ENCODE results near the gene PTPRK. TPM values are rescaled to one million over a fixed set of nuclear protein-coding genes. Genes with fewer than 3 reads are reported as not detected.

The PTPRK gene
- total and polyA plus RNA-seq, 5 donors from 2014 or later: 0.16 to 1.0 (median 0.45) TPM; not detected in 1

GRCh38 chr6:128513878-128514277 is 6.5 kb downstream of the PTPRK start:
- H3K27ac ChIP-seq (ENCODE audit: insufficient read depth, low read length, poor library complexity, severe bottlenecking): no peak overlapping the region
- no peaks in the 10 kb centered on the region for H3K9me3 ChIP-seq (ENCODE audit: control insufficient read depth in 2 of 2, low read length in 2 of 2)
- Mint-ChIP-seq H3K27ac (no peak overlapping the region), H3K4me3 (no peak overlapping the region), H3K27me3 (peaks cover 34% of the 10 kb centered on the region), H3K4me1 (peaks cover 0 to 6% (median 0%) of the 10 kb centered on the region in 4 donors), H3K36me3 (no peaks in the 10 kb centered on the region), H3K9me3 (peaks cover 0 to 2% (median 0%) of the 10 kb centered on the region in 7 donors)
- DNase-seq (no peak), ATAC-seq (ENCODE audit: low read depth in 2 of 2) (no peak)
- no peaks in the 10 kb centered on the region for H3K36me3 ChIP-seq (ENCODE audit: control insufficient read depth, insufficient read depth, low read length)
- H3K27me3 ChIP-seq (ENCODE audit: control insufficient read depth, insufficient read depth, low read length): peaks cover 15% of the 10 kb centered on the region
- no peak overlapping the region for H3K4me3 ChIP-seq (ENCODE audit: low read depth, low read length)
- peaks cover 3% of the 10 kb centered on the region for H3K4me1 ChIP-seq (ENCODE audit: control insufficient read depth, insufficient read depth, low read length, poor library complexity, severe bottlenecking)

- ATAC-seq (ENCODE audit: low read depth in 2 of 2): no peak
- no peaks in the 10 kb centered on the region for H3K36me3 Mint-ChIP-seq
Measured at GRCh38 chr6:128512296-128512695, 8.1 kb downstream of the PTPRK start.

GRCh38 chr6:128511506-128511905 is 8.9 kb downstream of the PTPRK start:
- DNase-seq (no peak), ATAC-seq (ENCODE audit: low read depth in 2 of 2) (no peak)
- H3K4me3 ChIP-seq (ENCODE audit: low read depth, low read length): no peak overlapping the region
- H3K27me3 ChIP-seq (ENCODE audit: control insufficient read depth, insufficient read depth, low read length): peaks cover 3% of the 10 kb centered on the region
- no peak overlapping the region for H3K4me3 Mint-ChIP-seq
- H3K9me3 ChIP-seq (ENCODE audit: control insufficient read depth in 2 of 2, low read length in 2 of 2): no peaks in the 10 kb centered on the region
- no peak overlapping the region for H3K27ac ChIP-seq (ENCODE audit: insufficient read depth, low read length, poor library complexity, severe bottlenecking)
- no peaks in the 10 kb centered on the region for H3K4me1 ChIP-seq (ENCODE audit: control insufficient read depth, insufficient read depth, low read length, poor library complexity, severe bottlenecking)
- no peaks in the 10 kb centered on the region for H3K4me1 Mint-ChIP-seq
- no peaks in the 10 kb centered on the region for H3K9me3 Mint-ChIP-seq
- H3K27me3 Mint-ChIP-seq: peaks cover 18% of the 10 kb centered on the region
- H3K36me3 Mint-ChIP-seq: no peaks in the 10 kb centered on the region
- H3K36me3 ChIP-seq (ENCODE audit: control insufficient read depth, insufficient read depth, low read length): no peaks in the 10 kb centered on the region
- no peak overlapping the region for H3K27ac Mint-ChIP-seq

More at GRCh38 chr6:128512296-128512695, 8.1 kb downstream of the PTPRK start:
- Mint-ChIP-seq H3K4me1 (no peaks in the 10 kb centered on the region), H3K27me3 (peaks cover 18% of the 10 kb centered on the region), H3K9me3 (no peaks in the 10 kb centered on the region), H3K27ac (no peak overlapping the region), H3K4me3 (no peak overlapping the region)
- peaks cover 5% of the 10 kb centered on the region for H3K27me3 ChIP-seq (ENCODE audit: control insufficient read depth, insufficient read depth, low read length)
- no peak overlapping the region for H3K27ac ChIP-seq (ENCODE audit: insufficient read depth, low read length, poor library complexity, severe bottlenecking)
- no peaks in the 10 kb centered on the region for H3K9me3 ChIP-seq (ENCODE audit: control insufficient read depth in 2 of 2, low read length in 2 of 2)
- H3K36me3 ChIP-seq (ENCODE audit: control insufficient read depth, insufficient read depth, low read length): no peaks in the 10 kb centered on the region
- no peak overlapping the region for H3K4me3 ChIP-seq (ENCODE audit: low read depth, low read length)
- no peak for DNase-seq
- no peaks in the 10 kb centered on the region for H3K4me1 ChIP-seq (ENCODE audit: control insufficient read depth, insufficient read depth, low read length, poor library complexity, severe bottlenecking)

GRCh38 chr6:128509709-128510108 is 10.7 kb downstream of the PTPRK start:
- no peak for ATAC-seq (ENCODE audit: low read depth in 2 of 2)
- H3K27me3 Mint-ChIP-seq: peaks cover 7% of the 10 kb centered on the region
- Histone ChIP-seq H3K4me1 (ENCODE audit: control insufficient read depth, insufficient read depth, low read length, poor library complexity, severe bottlenecking) (no peaks in the 10 kb centered on the region), H3K27ac (ENCODE audit: insufficient read depth, low read length, poor library complexity, severe bottlenecking) (no peak overlapping the region), H3K4me3 (ENCODE audit: low read depth, low read length) (no peak overlapping the region), H3K9me3 (ENCODE audit: control insufficient read depth in 2 of 2, low read length in 2 of 2) (no peaks in the 10 kb centered on the region), H3K36me3 (ENCODE audit: control insufficient read depth, insufficient read depth, low read length) (no peaks in the 10 kb centered on the region), H3K27me3 (ENCODE audit: control insufficient read depth, insufficient read depth, low read length) (no peaks in the 10 kb centered on the region)
- H3K9me3 Mint-ChIP-seq: no peaks in the 10 kb centered on the region
- no peak overlapping the region for H3K4me3 Mint-ChIP-seq
- no peaks in the 10 kb centered on the region for H3K36me3 Mint-ChIP-seq
- no peak overlapping the region for H3K27ac Mint-ChIP-seq
- no peaks in the 10 kb centered on the region for H3K4me1 Mint-ChIP-seq
- no peak for DNase-seq

GRCh38 chr6:128508588-128509296 is 11.7 kb downstream of the PTPRK start:
- Mint-ChIP-seq H3K9me3 (no peaks in the 10 kb centered on the region), H3K27ac (no peak overlapping the region), H3K27me3 (peaks cover 11% of the 10 kb centered on the region), H3K4me1 (no peaks in the 10 kb centered on the region), H3K4me3 (no peak overlapping the region), H3K36me3 (no peaks in the 10 kb centered on the region)
- Histone ChIP-seq H3K4me3 (ENCODE audit: low read depth, low read length) (no peak overlapping the region), H3K27me3 (ENCODE audit: control insufficient read depth, insufficient read depth, low read length) (no peaks in the 10 kb centered on the region), H3K27ac (ENCODE audit: insufficient read depth, low read length, poor library complexity, severe bottlenecking) (no peak overlapping the region), H3K4me1 (ENCODE audit: control insufficient read depth, insufficient read depth, low read length, poor library complexity, severe bottlenecking) (no peaks in the 10 kb centered on the region), H3K9me3 (ENCODE audit: control insufficient read depth in 2 of 2, low read length in 2 of 2) (no peaks in the 10 kb centered on the region), H3K36me3 (ENCODE audit: control insufficient read depth, insufficient read depth, low read length) (no peaks in the 10 kb centered on the region)
- no peak for ATAC-seq (ENCODE audit: low read depth in 2 of 2)
- no peak for DNase-seq

GRCh38 chr6:128507337-128508310 is 12.8 kb downstream of the PTPRK start:
- H3K9me3 ChIP-seq (ENCODE audit: control insufficient read depth in 2 of 2, low read length in 2 of 2): no peaks in the 10 kb centered on the region
- no peaks in the 10 kb centered on the region for H3K36me3 Mint-ChIP-seq
- H3K27ac Mint-ChIP-seq: no peak overlapping the region
- no peaks in the 10 kb centered on the region for H3K9me3 Mint-ChIP-seq
- ATAC-seq (ENCODE audit: low read depth in 2 of 2) (no peak), DNase-seq (no peak)
- no peaks in the 10 kb centered on the region for H3K36me3 ChIP-seq (ENCODE audit: control insufficient read depth, insufficient read depth, low read length)
- H3K4me1 ChIP-seq (ENCODE audit: control insufficient read depth, insufficient read depth, low read length, poor library complexity, severe bottlenecking): no peaks in the 10 kb centered on the region
- peaks cover 11% of the 10 kb centered on the region for H3K27me3 Mint-ChIP-seq
- H3K27ac ChIP-seq (ENCODE audit: insufficient read depth, low read length, poor library complexity, severe bottlenecking): no peak overlapping the region
- H3K4me1 Mint-ChIP-seq: no peaks in the 10 kb centered on the region
- H3K4me3 Mint-ChIP-seq: no peak overlapping the region
- H3K27me3 ChIP-seq (ENCODE audit: control insufficient read depth, insufficient read depth, low read length): no peaks in the 10 kb centered on the region
- no peak overlapping the region for H3K4me3 ChIP-seq (ENCODE audit: low read depth, low read length)

- Histone ChIP-seq H3K9me3 (ENCODE audit: control insufficient read depth in 2 of 2, low read length in 2 of 2) (no peaks in the 10 kb centered on the region), H3K4me1 (ENCODE audit: control insufficient read depth, insufficient read depth, low read length, poor library complexity, severe bottlenecking) (no peaks in the 10 kb centered on the region), H3K36me3 (ENCODE audit: control insufficient read depth, insufficient read depth, low read length) (no peaks in the 10 kb centered on the region), H3K4me3 (ENCODE audit: low read depth, low read length) (no peak overlapping the region), H3K27ac (ENCODE audit: insufficient read depth, low read length, poor library complexity, severe bottlenecking) (no peak overlapping the region), H3K27me3 (ENCODE audit: control insufficient read depth, insufficient read depth, low read length) (no peaks in the 10 kb centered on the region)
- Mint-ChIP-seq H3K4me1 (no peaks in the 10 kb centered on the region), H3K9me3 (peaks cover 0 to 1% (median 0%) of the 10 kb centered on the region in 7 donors), H3K27ac (no peak overlapping the region), H3K4me3 (no peak overlapping the region), H3K36me3 (no peaks in the 10 kb centered on the region), H3K27me3 (peaks cover 4% of the 10 kb centered on the region)
- DNase-seq (no peak), ATAC-seq (ENCODE audit: low read depth in 2 of 2) (no peak)
Measured at GRCh38 chr6:128505603-128506002, 14.8 kb downstream of the PTPRK start.
